ENCODE results near the gene ACER1. TPM values are rescaled to one million over a fixed set of nuclear protein-coding genes. Genes with fewer than 3 reads are reported as not detected.
"Not testable (repeated sequence)": the region's sequence is repeated elsewhere in the genome, so short reads cannot be mapped to it uniquely, and the experiment has no call there.

ACER1 gene
- total RNA-seq, 1 donor: not detected

DNA sequence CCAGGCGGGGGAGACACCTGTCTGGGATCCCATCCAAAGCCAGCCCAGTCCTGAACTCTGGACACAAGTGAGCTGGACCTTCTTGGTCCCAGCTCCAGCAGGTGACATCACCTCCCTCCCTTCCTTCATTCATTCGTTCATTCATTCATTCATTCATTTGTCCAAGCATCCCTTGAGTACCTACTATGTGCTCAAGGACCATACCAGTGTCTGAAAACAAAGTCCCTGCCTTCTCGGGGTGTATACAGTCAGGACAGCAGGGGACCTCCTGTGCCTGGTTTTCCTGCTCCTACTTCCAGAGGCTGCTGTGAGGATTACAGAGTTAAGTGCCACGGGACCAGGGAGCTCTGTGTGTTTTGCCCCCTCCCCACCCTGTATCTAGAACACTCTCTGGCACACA is 14.0 kb downstream of the ACER1 start:
- no peak for DNase-seq (ENCODE audit: low read depth)
- H3K4me3 ChIP-seq (ENCODE audit: low read depth, low read length): no peak overlapping the region
- TF ChIP-seq, protein P1, sequence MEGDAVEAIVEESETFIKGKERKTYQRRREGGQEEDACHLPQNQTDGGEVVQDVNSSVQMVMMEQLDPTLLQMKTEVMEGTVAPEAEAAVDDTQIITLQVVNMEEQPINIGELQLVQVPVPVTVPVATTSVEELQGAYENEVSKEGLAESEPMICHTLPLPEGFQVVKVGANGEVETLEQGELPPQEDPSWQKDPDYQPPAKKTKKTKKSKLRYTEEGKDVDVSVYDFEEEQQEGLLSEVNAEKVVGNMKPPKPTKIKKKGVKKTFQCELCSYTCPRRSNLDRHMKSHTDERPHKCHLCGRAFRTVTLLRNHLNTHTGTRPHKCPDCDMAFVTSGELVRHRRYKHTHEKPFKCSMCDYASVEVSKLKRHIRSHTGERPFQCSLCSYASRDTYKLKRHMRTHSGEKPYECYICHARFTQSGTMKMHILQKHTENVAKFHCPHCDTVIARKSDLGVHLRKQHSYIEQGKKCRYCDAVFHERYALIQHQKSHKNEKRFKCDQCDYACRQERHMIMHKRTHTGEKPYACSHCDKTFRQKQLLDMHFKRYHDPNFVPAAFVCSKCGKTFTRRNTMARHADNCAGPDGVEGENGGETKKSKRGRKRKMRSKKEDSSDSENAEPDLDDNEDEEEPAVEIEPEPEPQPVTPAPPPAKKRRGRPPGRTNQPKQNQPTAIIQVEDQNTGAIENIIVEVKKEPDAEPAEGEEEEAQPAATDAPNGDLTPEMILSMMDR (IDR thresholded peaks at IDR 0.05; ENCODE audit: insufficient read depth, low read length): no peak

DNA sequence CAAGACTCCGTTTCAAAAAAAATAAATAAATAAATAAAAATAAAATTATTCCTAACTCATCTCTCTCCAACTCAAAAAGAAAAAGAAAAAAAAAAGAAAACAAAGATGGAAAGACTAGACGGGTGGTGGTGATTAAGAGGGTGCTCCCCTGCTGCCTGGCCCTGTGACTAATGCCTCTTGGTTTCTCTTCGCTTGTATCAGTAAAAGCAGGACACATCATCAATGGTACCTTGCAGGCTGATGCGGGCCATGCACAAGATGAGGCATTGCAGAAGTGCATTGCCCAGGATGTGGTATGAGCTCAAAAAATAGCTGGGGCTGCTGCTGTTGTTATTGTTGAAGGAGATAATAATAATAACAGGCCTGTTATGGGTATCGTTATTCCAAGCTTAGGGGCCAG is 14.6 kb downstream of the ACER1 start:
- DNase-seq (ENCODE audit: low read depth): peak; percentile 7
- H3K4me3 ChIP-seq (ENCODE audit: low read depth, low read length): no peak overlapping the region
- TF ChIP-seq, protein P1 (IDR thresholded peaks at IDR 0.05; ENCODE audit: insufficient read depth, low read length): no peak

- H3K4me3 ChIP-seq (ENCODE audit: low read depth, low read length); DNase-seq (ENCODE audit: low read depth): not testable (repeated sequence)
Observed at GRCh38 chr19:6315646-6316045, 17.8 kb downstream of the ACER1 start.

DNA sequence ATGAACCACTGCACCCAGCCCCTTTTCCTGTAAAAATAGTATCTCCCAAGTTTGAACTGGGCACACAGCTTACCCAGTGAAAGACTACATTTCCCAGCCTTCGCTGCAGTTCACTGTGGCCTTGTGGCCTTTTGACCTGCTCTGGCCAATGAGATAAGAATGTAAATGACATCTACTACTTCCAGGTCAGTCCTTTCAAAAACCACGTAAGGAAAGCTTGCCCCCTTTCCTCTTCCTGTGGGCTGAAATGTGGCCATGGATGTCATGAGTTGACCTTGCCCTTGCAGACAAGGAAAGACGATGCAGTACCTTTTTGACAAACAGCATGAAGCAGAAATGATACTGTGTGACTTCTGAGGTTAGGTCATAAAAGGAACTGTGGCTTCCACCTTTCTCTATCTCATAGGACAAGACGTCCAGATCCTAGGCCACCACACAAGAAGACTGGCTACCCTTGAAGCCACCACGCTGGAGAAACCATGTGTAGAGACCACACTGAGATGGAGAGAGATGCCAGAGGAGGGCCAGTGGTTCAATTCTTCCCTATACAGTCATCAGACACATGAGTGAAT is 19.9 kb downstream of the ACER1 start:
- TF ChIP-seq, protein P1 (IDR thresholded peaks at IDR 0.05; ENCODE audit: insufficient read depth, low read length): no peak
- no peak for DNase-seq (ENCODE audit: low read depth)
- H3K4me3 ChIP-seq (ENCODE audit: low read depth, low read length): no peak overlapping the region

DNA sequence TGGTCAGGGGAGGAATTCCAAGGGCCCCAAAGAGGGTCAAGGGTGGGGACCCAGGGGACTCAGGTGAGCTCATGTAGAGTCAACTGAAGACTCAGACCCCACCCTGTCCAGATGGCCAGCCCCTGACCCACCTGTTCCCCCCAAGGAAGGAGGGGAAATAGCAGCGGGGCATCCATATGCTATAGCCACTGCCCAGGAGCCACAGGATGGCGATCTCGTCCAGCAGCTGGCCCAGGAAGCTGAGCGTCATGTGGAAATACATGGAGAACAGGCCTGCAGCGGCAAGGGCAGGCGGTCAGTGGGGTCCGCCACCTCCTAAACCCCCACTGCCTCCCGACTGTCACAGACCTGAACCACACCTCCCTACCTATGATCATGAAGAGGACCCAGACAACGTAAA is 21.4 kb downstream of the ACER1 start:
- no peak overlapping the region for H3K4me3 ChIP-seq (ENCODE audit: low read depth, low read length)
- TF ChIP-seq, protein P1 (IDR thresholded peaks at IDR 0.05; ENCODE audit: insufficient read depth, low read length): no peak
- DNase-seq (ENCODE audit: low read depth): no peak

DNA sequence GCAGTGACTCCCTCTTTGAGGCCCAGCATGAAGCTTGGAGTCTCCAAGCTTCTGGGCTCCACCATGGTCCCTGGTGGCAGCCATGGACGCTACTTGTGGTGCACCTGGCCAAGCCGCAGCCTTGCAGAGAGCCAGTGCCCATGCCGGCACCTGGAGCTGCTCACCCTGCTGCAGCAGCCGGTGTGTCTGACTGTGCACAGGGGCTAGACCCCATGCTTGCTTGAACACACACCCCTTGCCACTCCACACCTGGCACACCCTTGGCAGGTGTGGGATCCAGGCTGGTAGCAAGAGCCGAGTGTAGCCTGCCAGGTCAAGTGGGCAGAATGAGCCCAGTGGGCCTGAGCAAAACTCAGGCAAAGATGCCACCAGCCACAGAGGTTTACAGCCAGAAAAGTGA is 35.0 kb downstream of the ACER1 start:
- no peak for DNase-seq (ENCODE audit: low read depth)
- TF ChIP-seq, protein P1 (IDR thresholded peaks at IDR 0.05; ENCODE audit: insufficient read depth, low read length): no peak
- no peak overlapping the region for H3K4me3 ChIP-seq (ENCODE audit: low read depth, low read length)

DNA sequence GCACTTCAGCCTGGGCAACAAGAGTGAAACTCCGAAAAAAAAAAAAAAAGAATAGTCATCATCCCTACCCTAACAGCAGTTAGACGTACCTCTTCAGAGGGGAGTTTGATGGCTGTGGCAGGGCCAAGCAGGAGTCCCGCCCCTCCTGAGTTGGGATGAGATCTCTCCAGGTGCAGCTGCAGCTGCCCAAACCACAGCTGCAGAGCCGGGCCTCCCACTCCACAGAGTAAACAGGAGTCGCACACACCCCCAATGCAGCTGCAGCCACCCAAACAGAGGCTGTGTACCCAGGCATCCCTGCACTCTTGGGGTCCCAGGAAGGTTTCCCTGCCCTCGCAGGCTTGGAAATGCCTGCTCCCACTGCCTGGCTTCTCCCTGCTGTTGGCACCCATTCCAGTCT is 36.2 kb downstream of the ACER1 start:
- DNase-seq (ENCODE audit: low read depth): no peak
- H3K4me3 ChIP-seq (ENCODE audit: low read depth, low read length): no peak overlapping the region
- TF ChIP-seq, protein P1 (IDR thresholded peaks at IDR 0.05; ENCODE audit: insufficient read depth, low read length): no peak

Data from fibroblast of the aortic adventitia (primary cell).